NCI-H524 (cell line): ENCODE measurements around the gene EIF1.
A peak's percentile ranks its signal among the peaks of the same experiment; 100 is the strongest.
"Not testable (repeated sequence)": the region's sequence is repeated elsewhere in the genome, so short reads cannot be mapped to it uniquely, and the experiment has no call there.

ENCODE experiments used
- DNase-seq, 2 experiments: peaks; one replicate each; lab custom pipeline; 2025; lab: John Stamatoyannopoulos, UW

The EIF1 gene

DNA sequence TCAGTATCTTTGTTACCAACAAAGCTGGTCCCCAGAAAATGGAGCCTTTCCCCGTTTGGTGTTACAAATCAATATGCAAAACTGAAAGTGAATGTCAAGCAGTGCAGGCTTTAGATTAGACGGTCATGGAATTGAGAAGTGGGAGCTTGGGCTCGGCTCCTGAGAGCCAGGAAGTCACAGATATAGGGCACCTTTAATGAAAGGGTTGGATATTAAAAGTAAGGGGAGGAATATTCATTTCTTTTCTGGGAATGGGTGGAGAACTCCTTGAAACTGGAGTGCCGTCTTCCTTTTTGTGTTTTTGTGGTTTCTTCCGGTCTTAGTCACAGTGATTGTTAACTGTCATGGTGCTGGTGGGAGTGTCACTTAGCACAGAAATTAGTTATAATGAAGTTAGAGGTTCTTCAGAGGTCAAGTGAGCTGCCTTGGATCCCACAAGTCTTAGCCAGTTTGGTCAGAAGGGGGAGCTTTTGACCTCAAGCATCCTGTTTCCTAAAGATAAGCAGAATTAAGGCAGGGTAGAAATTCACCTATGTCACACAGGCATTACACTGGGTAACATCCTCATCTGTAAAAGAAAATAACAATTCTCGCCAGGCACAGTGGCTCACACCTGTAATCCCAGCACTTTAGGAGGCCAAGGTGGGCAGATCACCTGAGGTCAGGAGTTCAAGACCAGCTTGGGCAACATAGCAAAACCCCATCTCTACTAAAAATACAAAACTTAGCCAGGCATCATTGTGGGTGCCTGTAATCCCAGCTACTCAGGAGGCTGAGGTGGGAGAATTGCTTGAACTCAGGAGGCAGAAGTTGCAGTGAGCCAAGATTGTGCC, 9.6 kb upstream of the EIF1 start:
- no peak for DNase-seq

DNA sequence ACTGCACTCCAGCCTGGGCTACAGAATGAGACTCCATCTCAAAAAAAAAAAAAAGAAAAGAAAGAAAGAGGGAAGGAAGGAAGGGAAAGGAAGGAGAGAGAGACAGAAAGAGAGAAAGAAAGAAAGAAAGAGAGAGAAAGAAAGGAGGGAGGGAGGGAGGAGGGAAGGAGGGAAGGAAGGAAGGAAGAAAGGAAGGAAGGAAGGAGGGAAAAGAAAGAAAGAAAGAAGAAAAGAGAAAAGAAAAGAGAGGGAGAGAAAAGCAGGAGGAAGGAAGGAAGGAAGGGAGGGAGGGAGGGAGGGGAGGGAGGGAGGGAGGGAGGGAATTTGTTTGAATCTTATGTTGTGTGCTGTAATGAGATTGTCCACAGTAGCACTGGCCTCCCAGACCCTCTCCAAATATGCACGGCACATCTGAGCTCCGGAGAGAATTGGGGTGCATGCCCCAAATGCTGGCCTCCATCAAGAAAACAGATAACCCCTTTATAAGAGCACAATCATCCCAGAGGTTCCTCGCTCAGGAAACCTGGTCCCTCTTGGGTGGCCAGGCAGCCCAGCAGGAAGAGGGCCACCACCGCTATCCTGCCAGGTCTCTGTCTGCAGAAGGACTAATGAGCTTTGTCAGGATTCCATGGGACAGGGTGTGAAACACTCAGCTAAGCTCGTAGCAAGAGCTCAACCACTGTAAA, 8.8 kb upstream of the EIF1 start:
- DNase-seq = no peak

DNA sequence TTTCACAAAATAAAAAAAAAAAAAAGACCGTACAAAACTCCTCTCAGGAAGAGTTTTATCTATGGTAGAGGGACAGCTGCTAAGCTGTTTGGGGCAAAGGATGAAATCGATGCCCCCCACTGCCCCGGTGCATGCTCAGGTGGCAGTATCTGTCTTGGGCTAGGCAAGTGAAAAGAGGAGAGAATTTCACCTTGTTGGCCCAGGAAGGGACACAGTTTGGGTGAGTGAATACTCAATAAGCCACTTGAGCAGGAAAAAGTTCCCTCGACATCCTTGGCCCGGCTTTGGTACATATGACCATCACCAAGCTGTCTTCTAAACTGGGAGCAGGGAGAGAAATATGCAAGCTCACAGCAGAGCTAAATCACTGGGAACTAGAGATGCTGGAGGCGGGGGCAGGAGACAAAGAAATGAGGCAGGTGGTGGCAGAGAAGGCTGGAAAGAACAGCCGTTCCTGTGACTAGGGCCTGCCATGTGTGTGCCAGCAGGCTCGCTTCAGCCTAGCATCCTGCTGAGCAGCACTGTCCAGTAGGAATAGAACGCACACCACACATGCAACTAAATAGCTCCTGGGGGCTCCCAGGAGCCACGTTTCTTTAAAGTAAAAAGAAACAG, 8.2 kb upstream of the EIF1 start:
- peak in 1 of 2 experiments; percentile 29 for DNase-seq

DNA sequence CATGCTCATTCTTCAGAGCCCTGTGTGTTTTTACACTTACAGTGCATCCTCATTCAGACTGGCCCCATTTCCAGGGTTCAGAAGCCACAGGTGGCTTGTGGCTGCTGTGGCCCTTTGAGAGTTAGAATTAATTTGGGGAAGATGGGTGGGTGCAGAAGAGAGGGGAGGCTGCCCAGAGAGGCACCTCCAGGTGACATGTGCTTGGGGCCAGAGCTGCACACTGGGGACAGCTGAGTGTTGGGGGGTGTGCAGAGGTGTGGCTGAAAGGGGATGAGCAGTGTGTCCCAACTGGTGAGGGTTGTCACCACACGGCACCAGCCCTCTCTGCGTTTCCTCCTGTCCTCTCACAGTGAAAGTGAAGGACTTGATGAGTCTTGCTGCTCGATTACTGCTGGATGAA, 6.9 kb upstream of the EIF1 start:
- no peak for DNase-seq

DNA sequence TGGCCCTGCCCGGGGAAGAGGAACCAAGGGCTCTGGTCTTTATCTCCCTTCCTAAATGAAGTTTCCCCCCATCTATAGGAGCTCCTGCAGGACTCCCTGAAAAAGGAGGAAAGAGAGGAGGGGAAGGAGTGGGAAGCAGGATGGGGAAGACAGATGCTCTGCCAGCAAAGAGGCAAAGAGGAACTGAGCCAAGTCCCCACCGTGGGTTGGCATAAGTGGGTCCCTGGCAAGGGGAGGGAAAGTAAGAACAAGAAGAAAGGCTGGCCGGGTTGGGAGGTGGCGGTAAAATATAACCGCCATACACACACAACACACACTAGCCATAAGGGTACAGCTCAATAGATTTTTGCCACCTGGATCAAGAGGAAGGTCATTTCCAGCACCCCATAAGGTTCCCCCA, 6.1 kb upstream of the EIF1 start:
- no peak for DNase-seq

DNA sequence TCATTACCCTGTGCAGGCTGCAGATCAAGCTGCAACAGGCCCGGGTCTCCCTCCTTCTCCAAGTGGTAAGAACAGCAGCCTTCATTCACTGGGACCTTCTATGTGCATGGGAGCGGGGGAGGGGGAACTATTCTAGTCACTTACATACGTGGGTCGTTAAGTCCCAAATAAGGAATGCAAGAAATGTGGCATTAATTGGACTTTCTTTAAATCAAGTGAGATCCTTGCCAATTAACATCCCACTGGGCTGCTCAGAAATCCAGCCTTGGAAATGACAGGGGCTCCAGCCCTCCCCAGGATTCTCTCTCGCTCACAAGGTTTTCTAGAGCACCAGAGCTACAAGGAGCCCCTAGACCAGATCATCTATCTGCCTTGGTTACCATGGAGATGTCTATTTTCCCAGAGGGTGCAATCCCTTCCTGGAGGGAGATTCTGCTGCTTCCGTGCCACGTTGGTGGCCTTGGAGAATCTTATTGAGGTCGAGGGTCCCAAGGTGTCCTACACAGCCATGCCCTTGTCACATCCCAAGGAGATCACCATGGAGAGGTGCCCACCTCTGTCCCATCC, 5.2 kb upstream of the EIF1 start:
- peak in 1 of 2 experiments; percentile 32 for DNase-seq

DNA sequence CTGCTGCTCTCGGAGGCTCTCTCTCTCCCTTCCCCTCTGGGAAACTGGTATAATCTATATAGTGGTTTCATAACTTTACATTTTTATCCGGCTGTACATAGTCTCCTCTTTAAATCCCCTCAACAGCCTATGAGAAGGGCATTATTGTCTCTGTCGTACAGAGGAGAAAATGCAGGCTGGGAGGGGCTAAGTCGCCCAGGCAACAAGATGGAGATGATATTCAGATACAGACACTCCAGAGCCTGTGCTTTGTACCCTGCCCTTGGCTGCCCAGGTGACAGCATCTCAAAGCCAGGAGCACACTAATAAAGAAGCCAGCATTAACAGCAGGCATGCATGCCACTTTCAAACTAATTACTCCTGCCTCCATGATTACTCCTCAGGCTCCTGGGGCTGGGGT, 4.7 kb upstream of the EIF1 start:
- peak in 1 of 2 experiments; percentile 30 for DNase-seq

DNA sequence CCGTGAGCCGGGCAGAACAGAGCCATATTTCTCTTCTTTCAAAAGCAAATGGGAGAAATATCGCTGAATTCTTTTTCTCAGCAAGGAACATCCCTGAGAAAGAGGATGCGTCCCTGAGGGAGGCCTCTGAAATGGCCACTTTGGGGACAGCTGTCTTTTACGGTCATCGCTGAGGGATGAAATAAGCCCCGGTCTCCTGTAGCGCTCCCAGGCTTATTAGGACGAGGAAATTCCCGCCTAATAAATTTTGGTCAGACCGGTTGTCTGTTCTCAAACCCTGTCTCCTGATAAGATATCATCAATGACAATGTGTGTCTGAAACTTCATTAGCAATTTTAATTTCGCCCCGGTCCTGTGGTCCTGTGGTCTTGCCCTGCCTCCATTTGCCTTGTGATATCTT, 2.9 kb upstream of the EIF1 start:
- DNase-seq = not testable (repeated sequence)

DNA sequence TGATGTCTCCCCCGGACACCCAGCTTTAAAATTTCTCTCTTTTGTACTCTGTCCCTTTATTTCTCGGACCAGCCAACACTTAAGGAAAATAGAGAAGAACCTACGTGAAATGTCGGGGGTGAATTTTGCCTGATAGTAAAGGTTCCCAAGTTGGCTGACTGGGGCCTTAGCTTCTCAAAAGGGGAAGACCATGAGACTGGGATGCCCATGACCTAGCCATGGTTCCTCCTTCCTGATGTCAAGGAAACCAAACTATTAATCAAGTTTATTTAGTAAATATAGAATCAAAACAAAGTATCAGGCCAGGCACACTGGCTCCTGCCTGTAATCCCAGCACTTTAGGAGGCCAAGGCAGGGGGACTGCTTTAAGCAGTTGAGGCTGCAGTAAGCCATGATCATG, 2.4 kb upstream of the EIF1 start:
- DNase-seq = no peak

DNA sequence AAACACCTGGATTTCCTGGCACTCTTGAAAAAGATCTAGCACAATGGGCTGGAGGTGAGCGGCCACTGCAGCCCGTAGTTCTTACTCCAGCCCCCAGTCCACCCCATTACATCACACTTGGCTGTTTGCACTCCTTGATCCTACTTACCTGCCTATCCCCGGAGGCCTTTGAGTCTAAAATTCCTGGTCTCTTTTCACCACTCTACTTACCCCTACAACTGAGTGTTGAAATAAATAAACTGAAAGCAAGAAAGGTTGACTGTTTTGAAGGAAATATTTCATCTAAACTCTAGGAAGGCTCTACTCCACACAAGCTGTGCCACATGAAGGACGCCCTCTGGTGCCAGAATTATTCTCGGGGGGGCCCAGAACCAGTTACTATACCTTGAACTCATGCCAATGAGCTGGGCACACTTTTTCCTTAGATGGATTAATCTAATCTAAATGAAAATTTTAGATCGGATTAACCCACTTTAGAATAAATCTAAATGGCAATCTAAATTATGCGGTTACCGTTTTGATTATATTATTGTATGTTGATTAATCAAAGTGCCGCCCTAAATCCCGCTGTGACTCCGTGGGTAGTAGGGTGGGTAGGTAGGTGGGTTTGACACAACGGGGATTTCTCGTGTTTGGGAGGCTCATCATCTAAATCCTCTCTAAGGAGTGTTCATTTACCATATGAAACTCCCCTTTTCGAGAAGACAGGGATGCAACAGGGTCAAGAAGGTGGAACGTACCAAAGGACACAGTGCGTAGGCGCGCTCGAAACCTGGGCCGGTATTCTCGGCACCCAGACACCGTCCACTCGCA, 651 bp upstream of the EIF1 start:
- peak; percentile 46 to 82 for DNase-seq

DNA sequence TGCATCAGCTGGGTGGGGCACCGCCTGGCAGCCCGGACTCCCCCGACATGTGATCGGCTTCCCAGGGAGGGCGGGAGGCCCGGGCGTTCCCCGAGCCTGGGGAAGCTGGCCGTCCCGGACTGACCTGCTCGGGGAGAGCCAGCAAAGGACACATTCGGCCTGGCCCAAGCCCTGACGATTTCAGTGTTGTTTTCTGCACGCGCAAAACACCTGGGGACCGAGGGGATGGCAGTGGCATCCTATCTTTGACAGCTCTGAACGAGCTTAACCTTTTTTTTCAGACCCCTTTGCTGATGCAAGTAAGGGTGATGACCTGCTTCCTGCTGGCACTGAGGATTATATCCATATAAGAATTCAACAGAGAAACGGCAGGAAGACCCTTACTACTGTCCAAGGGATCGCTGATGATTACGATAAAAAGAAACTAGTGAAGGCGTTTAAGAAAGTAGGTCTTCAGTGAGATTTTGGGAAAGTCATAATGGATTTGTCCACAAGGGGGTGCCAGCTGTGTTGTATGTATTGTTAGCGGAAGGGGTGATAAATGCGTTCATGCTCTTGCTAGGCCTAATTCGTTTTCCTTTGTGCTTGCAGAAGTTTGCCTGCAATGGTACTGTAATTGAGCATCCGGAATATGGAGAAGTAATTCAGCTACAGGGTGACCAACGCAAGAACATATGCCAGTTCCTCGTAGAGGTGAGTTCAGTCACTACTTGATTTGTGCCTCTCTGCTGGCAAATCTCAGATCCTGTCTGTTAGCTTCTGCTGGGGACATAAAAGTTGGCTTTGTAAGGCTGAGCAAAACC, 1.0 kb downstream of the EIF1 start:
- peak; percentile 21 to 69 for DNase-seq

DNA sequence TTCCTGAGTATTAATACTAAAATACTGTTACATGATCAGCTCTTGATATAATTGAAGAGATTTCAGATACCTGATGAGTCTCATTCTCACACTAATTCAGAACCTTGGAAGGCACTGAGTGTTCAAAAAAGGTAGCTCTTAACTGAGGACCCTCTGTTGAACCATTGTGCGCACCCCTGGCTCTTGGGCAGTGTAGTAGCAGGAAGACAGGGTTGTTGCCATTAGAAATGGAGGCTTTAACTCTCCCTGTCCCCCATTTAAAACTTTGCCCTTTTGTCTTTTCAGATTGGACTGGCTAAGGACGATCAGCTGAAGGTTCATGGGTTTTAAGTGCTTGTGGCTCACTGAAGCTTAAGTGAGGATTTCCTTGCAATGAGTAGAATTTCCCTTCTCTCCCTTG, 1.8 kb downstream of the EIF1 start:
- DNase-seq = no peak

DNA sequence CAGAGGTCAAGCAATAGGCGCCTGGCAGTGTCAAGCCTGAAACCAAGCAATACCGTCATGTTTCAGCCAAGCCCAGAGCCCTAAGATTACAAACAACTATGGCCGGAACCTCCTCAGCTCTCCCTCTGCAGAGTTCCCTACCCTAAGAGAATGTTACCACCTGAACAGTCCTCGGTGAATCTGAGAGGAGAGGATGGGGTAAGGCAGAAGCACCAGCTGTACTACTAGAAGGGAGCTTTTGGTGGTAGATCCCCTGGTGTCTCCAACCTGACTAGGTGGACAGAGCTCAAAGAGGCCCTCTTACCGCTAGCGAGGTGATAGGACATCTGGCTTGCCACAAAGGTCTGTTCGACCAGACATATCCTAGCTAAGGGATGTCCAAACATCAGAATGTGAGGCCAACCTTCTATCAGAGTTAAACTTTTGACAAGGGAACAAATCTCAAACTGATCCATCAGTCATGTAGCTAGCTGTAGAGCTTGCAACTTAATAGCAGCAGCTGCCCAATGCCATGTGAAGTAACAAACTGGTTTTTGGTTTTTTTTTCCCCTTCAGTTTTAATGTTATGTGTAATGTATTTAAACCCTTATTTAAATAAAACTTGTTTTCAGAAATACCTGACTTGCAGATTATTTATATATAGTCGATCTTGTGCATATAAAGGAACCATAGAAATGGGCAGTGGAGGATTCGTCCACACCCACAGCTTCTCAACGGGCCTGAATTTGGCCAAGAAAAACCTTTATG, 2.5 kb downstream of the EIF1 start:
- no peak for DNase-seq

DNA sequence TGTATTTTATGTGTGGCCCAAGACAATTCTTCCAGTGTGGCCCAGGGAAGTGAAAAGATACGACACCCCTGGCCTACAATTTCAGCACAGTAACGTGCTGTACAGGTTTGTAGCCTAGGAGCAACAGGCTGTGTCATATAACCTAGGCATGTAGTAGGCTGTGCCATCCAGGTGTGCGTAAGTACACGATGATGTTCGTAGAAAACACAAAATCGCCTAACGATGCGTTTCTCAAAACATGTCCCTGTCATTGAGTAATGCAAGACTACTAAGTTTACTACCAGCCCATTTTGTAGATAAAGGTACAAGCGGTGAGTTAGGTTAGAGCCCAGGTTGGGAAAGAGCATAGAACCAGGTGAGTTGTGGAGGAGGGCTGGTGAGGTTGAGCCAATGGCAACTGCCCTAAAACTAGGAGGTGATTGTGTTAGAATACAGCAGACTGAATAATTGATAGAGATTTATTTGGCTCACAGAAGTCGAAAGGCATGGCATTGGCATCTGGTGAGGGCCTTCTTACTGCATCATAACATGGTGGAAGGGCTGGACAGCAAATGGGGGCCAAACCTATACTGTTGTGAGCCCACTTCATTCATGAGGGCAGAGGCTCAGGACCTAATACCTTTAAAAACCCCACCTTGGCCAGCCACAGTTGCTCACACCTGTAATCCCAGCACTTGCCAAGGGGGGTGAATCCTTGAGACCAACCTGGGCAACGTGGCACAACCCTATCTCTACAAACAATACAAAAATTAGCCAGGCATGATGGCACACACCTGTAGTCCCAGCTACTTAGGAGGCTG, 4.2 kb downstream of the EIF1 start:
- no peak for DNase-seq

DNA sequence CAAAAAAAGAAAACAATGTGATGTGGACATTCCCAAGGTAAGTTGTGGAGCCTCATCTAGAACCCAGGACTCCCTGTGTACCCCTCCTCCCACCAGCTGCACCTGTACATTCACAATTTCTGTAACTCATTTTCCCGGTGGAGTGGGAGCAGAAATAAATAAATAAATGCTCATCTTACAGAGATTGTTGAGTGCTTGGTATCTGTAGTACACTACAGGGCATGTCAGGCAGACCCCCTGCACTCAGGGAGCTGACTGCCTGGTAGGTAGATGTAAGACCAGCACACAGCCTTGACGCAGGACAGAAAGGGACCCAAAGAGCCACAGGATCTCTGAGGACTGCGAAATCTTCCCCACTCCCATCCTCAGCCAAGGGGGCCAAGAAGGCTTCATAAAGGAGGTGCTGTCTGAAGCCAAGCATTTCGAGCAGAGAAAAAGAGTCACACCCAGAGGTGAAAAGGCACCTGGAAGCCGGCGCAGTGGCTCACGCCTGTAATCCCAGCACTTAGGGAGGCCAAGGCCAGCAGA, 6.5 kb downstream of the EIF1 start:
- DNase-seq = no peak

DNA sequence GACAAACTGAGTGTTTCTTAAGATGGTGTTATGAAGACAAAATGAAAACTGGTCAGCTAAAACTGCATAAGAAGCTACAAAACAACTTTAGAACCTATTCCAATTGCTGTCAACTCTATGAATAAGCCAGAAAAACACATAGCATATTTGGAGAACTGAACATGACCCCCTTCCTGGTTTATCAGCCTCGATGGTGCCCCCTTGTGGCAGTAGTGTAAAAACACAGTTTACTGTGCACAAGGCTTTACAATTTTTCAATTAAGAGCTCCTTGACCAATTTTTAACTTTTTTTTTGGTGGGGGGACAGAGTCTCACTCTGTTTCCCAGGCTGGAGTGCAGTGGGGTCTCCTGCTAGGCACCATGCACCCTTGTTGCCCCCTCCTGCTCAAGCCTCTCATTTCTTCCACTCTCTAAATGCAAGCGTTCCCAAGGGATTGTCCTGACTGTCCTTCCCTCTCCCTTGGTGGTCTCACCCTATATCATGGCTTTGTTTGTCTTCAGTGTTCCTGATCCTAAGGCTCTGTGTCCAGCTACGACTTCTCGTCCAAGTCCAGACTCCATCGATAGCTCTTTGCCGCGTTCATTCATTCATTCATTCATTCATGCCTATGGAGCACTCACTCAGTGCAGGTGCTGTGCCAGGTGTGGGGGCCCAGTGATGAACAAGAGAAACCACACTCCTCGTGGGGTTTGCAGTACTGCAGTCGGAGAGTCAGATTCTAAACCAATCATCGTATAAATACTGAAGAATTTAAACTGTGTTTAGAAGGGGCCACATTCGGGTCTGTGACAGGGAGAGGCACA, 7.5 kb downstream of the EIF1 start:
- DNase-seq = peak; percentile 61 to 70

DNA sequence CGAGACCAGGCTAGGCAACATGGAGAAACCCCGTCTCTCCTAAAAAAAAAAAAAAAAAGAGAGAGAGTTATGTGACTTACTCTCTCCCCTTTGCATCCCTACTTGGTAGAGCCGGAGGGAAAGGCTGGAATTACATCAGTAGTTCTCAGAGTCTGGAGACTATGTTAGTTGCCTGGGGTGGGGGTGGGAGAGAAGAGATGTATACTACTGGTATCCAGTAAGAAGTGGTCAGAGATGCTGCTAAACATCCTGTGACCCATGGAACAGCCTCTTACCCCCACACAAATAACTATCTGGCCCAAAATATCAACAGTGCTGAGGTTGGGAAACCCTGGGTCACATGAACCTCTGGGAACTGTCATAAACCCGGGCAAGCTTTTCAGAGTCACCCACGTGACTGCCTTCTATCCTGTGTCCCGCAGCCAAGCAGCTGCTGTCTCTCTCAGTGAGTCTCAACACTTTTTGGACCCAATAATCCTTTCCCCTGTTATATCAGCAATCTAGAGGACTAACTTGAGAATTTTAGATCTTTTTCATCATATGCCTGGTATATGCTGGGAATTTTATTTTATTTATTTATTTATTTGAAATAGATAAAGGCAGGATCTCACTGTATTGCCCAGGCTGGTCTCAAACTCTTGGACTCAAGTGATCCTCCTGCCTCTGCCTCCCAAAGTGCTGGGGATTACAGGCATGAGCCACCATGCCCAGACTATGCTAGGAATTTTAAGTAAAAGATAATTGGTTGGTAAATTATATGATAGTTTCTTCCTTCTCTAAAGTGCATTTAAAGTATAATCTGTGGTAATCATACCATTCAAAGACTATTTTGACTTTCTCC, 8.7 kb downstream of the EIF1 start:
- peak in 1 of 2 experiments; percentile 30 for DNase-seq
